ENCODE data around the gene CATSPERD. TPM values are rescaled to one million over a fixed set of nuclear protein-coding genes. Genes with fewer than 3 reads are reported as not detected.

The CATSPERD gene
- total RNA-seq, 1 donor from 2014 or later, result 0.41 TPM

- no peak for DNase-seq (ENCODE audit: extremely low spot score, unreplicated experiment)
- H3K4me3 Mint-ChIP-seq, result no peak overlapping the region
- no peaks in the 10 kb centered on the region for H3K27me3 Mint-ChIP-seq
- no peak overlapping the region for H3K27ac Mint-ChIP-seq
- H3K36me3 Mint-ChIP-seq, result peaks cover 5% of the 10 kb centered on the region
- H3K4me1 Mint-ChIP-seq (ENCODE audit: unreplicated experiment), result no peaks in the 10 kb centered on the region
- TF ChIP-seq, protein P1, sequence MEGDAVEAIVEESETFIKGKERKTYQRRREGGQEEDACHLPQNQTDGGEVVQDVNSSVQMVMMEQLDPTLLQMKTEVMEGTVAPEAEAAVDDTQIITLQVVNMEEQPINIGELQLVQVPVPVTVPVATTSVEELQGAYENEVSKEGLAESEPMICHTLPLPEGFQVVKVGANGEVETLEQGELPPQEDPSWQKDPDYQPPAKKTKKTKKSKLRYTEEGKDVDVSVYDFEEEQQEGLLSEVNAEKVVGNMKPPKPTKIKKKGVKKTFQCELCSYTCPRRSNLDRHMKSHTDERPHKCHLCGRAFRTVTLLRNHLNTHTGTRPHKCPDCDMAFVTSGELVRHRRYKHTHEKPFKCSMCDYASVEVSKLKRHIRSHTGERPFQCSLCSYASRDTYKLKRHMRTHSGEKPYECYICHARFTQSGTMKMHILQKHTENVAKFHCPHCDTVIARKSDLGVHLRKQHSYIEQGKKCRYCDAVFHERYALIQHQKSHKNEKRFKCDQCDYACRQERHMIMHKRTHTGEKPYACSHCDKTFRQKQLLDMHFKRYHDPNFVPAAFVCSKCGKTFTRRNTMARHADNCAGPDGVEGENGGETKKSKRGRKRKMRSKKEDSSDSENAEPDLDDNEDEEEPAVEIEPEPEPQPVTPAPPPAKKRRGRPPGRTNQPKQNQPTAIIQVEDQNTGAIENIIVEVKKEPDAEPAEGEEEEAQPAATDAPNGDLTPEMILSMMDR (conservative IDR thresholded peaks at IDR 0.05), result no peak
- H3K9me3 Mint-ChIP-seq, result no peaks in the 10 kb centered on the region
Measured at GRCh38 chr19:5707576-5708575, 12.6 kb upstream of the CATSPERD start.

DNA sequence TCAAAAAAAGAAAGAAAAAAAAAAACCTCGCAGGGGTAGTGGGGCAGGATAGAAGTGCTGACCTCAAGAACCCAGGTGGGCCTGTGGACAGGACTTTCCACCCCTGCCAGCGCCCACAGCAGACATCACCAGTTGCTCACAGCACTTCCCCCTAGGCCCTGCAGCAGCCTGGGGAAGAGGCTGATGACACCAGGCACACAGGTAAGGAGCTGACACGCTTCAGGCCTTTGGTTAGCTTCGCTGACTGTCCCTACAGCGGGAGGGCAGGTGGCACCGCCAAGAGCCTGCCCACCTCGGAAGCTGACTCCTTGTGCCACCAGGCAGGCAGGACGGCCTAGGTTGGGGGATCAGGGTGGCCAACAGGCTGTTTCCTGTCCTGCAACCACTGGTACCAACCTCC lies 9.4 kb upstream of the CATSPERD start:
- no peak overlapping the region for H3K27ac Mint-ChIP-seq
- TF ChIP-seq, protein P1 (conservative IDR thresholded peaks at IDR 0.05), result no peak
- DNase-seq (ENCODE audit: extremely low spot score, unreplicated experiment), result no peak
- no peaks in the 10 kb centered on the region for H3K9me3 Mint-ChIP-seq
- no peak overlapping the region for H3K4me3 Mint-ChIP-seq
- H3K36me3 Mint-ChIP-seq, result no peaks in the 10 kb centered on the region
- no peaks in the 10 kb centered on the region for H3K27me3 Mint-ChIP-seq
- H3K4me1 Mint-ChIP-seq (ENCODE audit: unreplicated experiment), result no peaks in the 10 kb centered on the region

DNA sequence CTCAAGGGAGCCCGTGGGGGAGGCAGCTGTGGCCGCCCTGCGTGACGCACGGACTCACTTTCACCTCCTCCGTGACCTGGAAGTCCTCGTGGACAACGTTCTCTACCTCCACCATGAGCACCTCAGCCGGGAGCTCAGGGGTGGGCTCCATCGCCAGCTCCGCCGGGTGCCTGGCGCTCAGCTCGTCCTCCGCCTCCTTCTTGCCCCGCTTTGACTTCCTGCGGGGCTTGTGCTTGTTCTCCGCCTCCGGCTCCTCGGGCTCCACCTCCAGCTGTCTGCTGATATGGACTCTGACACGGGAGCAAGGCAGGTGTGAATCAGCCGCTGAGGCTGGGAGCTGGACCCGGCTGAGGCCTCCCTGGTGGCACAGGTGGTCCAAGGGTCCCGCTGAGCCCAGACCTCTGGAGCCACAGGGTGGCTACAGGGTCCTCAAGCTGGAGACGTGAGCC lies 8.7 kb upstream of the CATSPERD start:
- Mint-ChIP-seq H3K36me3 (no peaks in the 10 kb centered on the region), H3K27ac (no peak overlapping the region), H3K4me1 (ENCODE audit: unreplicated experiment) (no peaks in the 10 kb centered on the region), H3K9me3 (no peaks in the 10 kb centered on the region), H3K4me3 (no peak overlapping the region), H3K27me3 (no peaks in the 10 kb centered on the region)
- DNase-seq (ENCODE audit: extremely low spot score, unreplicated experiment), result no peak
- TF ChIP-seq, protein P1 (conservative IDR thresholded peaks at IDR 0.05), result no peak

DNA sequence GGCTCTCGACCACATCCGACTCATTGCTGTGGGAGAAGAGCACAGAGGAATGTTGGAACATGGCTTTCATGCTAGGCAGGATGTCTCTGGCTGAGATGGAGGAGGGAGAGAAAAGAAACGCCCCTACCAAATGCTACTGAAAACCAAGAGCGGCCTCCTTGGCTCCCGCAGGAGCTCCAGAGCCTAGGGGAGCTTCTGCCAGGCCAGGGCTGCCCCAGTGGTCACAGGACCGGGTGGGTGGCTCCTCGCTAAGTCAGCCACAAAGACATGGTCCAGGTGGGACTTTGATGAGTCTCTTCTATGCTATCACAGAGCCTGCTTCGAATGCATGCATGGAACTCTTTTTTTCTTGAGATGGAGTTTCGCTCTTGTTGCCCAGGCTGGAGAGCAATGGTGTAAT lies 7.2 kb upstream of the CATSPERD start:
- Mint-ChIP-seq H3K27ac (no peak overlapping the region), H3K9me3 (no peaks in the 10 kb centered on the region), H3K27me3 (no peaks in the 10 kb centered on the region), H3K36me3 (no peaks in the 10 kb centered on the region), H3K4me1 (ENCODE audit: unreplicated experiment) (no peaks in the 10 kb centered on the region), H3K4me3 (no peak overlapping the region)
- DNase-seq (ENCODE audit: extremely low spot score, unreplicated experiment), result no peak
- TF ChIP-seq, protein P1 (conservative IDR thresholded peaks at IDR 0.05), result no peak

DNA sequence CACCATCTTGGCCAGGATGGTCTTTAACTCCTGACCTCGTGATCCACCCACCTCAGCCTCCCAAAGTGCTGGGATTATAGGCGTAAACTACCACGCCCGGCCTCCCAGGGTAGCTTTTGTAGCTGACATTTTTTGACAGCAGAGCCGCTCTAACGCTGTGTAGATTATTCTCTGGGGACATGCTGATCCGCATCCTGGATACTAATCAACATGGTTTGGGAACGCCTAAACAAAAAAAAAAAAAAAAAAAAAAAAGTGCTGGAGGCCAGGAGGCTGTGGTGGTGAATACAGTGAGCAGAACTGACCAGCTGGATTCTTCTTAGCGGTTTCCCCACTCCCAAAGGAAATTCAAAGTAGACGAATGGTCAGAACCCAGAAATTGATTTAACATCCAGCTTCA lies 5.6 kb upstream of the CATSPERD start:
- no peak overlapping the region for H3K27ac Mint-ChIP-seq
- TF ChIP-seq, protein P1 (conservative IDR thresholded peaks at IDR 0.05), result no peak
- no peak overlapping the region for H3K4me3 Mint-ChIP-seq
- DNase-seq (ENCODE audit: extremely low spot score, unreplicated experiment), result no peak
- H3K27me3 Mint-ChIP-seq, result no peaks in the 10 kb centered on the region
- peaks cover 10% of the 10 kb centered on the region for H3K4me1 Mint-ChIP-seq (ENCODE audit: unreplicated experiment)
- no peaks in the 10 kb centered on the region for H3K9me3 Mint-ChIP-seq
- no peaks in the 10 kb centered on the region for H3K36me3 Mint-ChIP-seq

Measured in type B pancreatic cell (in vitro differentiated cells).